Natural killer cell treated with Interleukin-12 subunit alpha and Interleukin-12 subunit beta and Interleukin-15 and Interleukin-18, amount 100 ng/mL, for 72 hours (primary cell): Measurements from ENCODE around the gene CSNK1D. TPM values are rescaled to one million over a fixed set of nuclear protein-coding genes. Genes with fewer than 3 reads are reported as not detected.

ENCODE experiments used
- ATAC-seq, 2 donors: fragments of 150-1000 bp; cut with Tn5 transposase in 1 of 2; sonication (Bioruptor Pico), chemical (Tn5 transposase) in 1 of 2; 2 replicates each; pipeline ENCODE4 v1.10.0; 2021
- DNase-seq: peaks from one replicate; pipeline ENCODE4 v3.0.0; 2022; ENCODE audit warnings: low spot score
- H3K27ac Mint-ChIP-seq, 2 donors: 1 replicate in 1 of 2; 2 replicates in 1 of 2; pipeline ENCODE4 v1.8.0; 2022; ENCODE audit warnings: mixed read lengths in 2 of 2, mild to moderate bottlenecking in 1 of 2, moderate library complexity in 1 of 2
- H3K27me3 Mint-ChIP-seq, 2 donors: 1 replicate in 1 of 2; 2 replicates in 1 of 2; pipeline ENCODE4 v1.8.0; 2022; ENCODE audit warnings: mixed read lengths in 2 of 2
- H3K36me3 Mint-ChIP-seq: one replicate; pipeline ENCODE4 v1.8.0; 2022; ENCODE audit warnings: mixed read lengths
- H3K4me1 Mint-ChIP-seq, 2 donors: 1 replicate in 1 of 2; 2 replicates in 1 of 2; pipeline ENCODE4 v1.8.0; 2022; ENCODE audit warnings: low read depth in 2 of 2, mixed read lengths in 2 of 2, mild to moderate bottlenecking in 1 of 2
- H3K4me3 Mint-ChIP-seq: one replicate; pipeline ENCODE4 v1.8.0; 2022; ENCODE audit warnings: mixed read lengths
- H3K9me3 Mint-ChIP-seq: 2 replicates; pipeline ENCODE4 v1.8.0; 2022; ENCODE audit warnings: mixed read lengths
- total RNA-seq, 2 donors: library from RNA; stranded (reverse); gene quantifications; one replicate each; pipeline ENCODE4 v1.2.3, GENCODE V29; 2022

The CSNK1D gene
- total RNA-seq, 2 donors from 2014 or later, result 160 to 215 TPM

DNA sequence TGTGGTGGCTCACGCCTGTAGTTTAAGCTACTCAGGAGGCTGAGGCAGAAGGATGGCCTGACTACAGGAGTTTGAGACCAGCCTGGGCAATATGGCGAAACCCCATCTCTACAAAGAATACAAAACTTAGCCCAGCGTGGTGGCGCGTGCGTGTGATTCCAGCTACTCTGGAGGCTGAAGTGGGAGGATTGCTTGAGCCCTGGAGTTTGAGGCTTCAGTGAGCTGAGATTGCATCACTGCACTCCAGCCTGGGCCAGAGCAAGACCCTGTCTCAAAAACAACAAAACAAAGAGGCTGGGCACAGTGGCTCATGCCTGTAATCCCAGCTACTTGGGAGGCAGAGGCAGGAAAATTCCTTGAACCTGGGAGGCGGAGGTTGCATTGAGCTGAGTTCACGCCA, 7.0 kb upstream of the CSNK1D start:
- H3K27ac Mint-ChIP-seq, result peak overlapping the region in 1 of 2 donors; percentile 27

DNA sequence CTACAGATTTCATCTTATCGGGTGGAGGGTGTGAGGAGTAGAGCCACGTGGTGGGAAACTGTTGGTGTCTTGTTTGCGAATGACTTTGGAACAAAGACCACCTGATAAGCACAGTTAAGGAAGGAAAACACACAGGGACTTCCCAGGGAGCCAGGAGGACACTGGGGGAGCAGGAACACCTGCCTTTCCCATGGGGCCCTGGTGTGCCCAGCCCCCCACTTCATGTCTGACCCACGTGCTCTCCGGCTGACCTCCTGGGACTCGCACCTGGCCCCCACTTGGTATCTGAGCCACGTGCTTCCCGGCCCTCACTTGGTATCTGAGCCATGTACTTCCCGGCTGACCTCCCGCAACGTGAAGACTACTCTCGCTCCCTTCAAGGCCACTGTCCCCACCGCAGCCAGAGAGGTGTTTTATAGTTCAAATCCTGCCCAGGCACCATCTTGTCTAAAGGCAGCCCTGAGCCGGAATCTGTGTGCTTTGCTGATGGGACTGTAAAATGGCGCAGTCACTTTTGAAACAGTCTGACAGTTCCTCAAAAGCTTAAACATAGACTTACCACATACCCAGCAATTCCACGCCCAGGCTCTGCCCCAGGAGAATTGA, 5.4 kb upstream of the CSNK1D start:
- no peaks in the 10 kb centered on the region for H3K36me3 Mint-ChIP-seq
- no peak overlapping the region for H3K4me3 Mint-ChIP-seq
- peaks cover 22 to 31% of the 10 kb centered on the region in 2 donors for H3K4me1 Mint-ChIP-seq
- no peaks in the 10 kb centered on the region for H3K27me3 Mint-ChIP-seq
- no peaks in the 10 kb centered on the region for H3K9me3 Mint-ChIP-seq
- DNase-seq, result no peak
- H3K27ac Mint-ChIP-seq, result no peak overlapping the region
- ATAC-seq, result no peak

More for the DNA sequence above, 7.0 kb upstream of the CSNK1D start:
- H3K36me3 Mint-ChIP-seq, result no peaks in the 10 kb centered on the region
- H3K4me3 Mint-ChIP-seq, result peak overlapping the region; percentile 20
- H3K27me3 Mint-ChIP-seq, result no peaks in the 10 kb centered on the region
- H3K9me3 Mint-ChIP-seq, result no peaks in the 10 kb centered on the region
- H3K4me1 Mint-ChIP-seq, result peaks cover 19 to 28% of the 10 kb centered on the region in 2 donors
- no peak for DNase-seq
- no peak for ATAC-seq

DNA sequence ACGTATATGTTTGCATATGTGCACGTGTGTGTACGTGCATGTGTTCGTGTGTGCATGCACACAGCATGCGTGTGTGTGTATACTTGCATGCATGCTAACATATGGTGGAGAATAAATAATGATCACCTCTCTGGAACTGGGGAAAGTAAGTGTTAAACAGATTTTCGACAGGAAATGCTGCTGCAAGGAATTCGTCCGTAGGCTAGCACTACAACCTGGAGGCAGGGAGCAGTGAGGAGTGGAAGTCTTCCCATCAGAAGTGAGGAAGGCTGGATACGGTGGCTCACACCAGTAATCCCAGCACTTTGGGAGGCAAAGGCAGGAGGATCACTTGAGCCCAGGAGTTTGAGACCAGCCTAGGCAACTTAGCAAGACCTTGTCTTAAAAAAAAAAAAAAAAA, 4.8 kb upstream of the CSNK1D start:
- Mint-ChIP-seq H3K9me3 (no peaks in the 10 kb centered on the region), H3K27me3 (no peaks in the 10 kb centered on the region), H3K4me1 (peaks cover 16 to 26% of the 10 kb centered on the region in 2 donors), H3K27ac (no peak overlapping the region), H3K4me3 (no peak overlapping the region), H3K36me3 (no peaks in the 10 kb centered on the region)
- no peak for ATAC-seq
- DNase-seq, result no peak

DNA sequence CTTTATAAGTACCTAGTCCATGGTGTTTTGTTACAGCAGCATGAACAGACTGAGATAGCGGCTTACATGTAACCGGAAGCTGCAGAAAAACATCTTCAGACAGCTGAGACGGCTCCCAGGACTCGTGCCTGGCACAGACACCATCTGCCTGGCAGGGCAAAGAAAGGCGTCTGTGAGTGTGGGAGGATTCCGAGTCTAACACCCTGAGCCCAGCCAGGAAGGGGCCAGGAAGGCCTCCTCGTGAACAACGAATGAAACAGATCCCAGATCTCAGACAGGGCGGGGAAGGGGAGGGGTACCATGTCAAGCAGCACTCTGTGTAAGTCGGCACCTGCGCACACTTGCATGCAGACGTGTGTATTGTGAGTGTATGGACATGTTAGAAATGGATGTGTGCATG, 4.4 kb upstream of the CSNK1D start:
- no peak overlapping the region for H3K27ac Mint-ChIP-seq
- no peaks in the 10 kb centered on the region for H3K36me3 Mint-ChIP-seq
- DNase-seq (no peak), ATAC-seq (no peak)
- peaks cover 14 to 24% of the 10 kb centered on the region in 2 donors for H3K4me1 Mint-ChIP-seq
- no peaks in the 10 kb centered on the region for H3K27me3 Mint-ChIP-seq
- no peaks in the 10 kb centered on the region for H3K9me3 Mint-ChIP-seq
- H3K4me3 Mint-ChIP-seq, result no peak overlapping the region

DNA sequence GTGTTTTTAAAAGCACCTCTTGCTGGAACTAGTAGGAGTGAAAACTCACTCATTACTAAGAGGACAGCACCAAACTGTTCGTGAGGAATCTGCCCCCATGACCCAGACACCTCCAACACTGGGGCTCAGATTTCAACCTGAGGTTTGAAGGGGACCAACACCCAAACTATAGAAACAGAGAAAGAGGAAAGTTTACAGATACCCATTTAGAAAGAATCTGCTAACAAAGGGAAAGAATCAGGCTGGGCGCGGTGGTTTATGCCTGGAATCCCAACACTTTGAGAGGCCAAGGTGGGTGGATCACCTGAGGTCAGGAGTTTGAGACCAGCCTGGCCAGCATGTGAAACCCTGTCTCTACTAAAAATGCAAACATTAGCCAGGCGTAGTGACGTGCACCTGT, 3.4 kb upstream of the CSNK1D start:
- H3K27me3 Mint-ChIP-seq, result no peaks in the 10 kb centered on the region
- H3K36me3 Mint-ChIP-seq, result peaks cover 7% of the 10 kb centered on the region
- no peak for ATAC-seq
- no peak for DNase-seq
- no peak overlapping the region for H3K4me3 Mint-ChIP-seq
- H3K4me1 Mint-ChIP-seq, result peaks cover 19 to 29% of the 10 kb centered on the region in 2 donors
- H3K9me3 Mint-ChIP-seq, result no peaks in the 10 kb centered on the region
- no peak overlapping the region for H3K27ac Mint-ChIP-seq

DNA sequence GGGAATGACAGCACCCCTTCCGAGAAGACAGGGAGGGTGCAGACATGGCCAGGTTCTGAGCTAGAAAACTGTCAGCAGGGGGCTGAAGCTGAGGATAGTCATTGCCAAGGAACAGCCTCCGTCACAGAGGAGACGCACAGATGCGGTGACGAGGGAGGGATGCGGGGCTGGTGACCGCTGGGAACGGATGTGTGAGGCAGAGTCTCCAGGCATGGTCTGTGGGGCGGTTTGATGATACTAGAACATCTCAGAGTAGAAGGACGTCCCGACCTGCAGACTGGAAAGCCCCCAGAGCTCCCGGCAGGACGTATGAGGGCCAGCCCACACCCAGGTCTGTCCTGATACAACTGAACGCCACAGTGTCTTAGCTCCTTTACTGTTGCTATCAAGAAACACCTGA, 1.8 kb upstream of the CSNK1D start:
- Mint-ChIP-seq H3K4me1 (peaks cover 24 to 26% of the 10 kb centered on the region in 2 donors), H3K27ac (no peak overlapping the region)
- no peak for ATAC-seq

DNA sequence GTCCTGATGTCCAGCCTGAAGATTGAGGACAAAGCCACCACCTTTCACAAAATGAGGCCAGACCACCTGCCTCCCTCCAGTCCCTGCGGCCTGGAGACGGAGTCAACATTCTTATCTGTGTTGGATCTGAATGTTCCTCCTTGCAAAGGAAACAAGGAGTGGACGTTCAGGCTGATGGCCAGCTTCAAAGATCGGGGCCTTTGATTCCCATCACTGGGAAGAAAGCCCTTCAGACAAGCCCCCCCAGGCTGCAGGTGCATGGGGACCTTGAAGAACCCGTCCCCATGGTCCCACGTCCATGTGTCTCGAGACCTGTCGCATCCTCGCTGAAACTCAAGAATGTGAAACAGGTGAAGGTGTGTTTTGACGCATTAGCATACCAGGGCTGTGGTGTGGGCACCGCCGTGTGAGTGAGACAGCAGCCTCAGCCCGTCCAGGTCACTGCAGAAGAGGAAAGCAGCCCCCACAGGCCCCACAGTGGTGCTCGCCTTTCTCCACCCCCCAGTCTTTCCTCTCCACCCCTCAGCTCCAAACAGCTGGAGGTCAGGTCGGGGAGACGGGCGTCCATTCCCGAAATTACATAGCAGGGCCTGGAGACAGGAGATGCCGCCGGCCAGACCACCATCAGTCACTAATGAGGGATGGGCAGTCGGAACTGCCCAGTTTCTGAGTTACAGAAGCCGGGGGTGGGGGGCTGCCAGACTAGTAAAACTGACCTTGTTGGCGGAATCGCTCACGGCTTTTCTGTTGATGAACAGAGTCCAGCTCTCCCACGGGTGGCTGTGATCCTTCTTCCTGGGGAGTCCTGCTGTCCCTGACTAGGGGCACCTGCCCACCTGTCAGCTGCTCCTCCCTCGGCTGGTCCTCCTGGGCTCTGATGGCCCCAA, 877 bp upstream of the CSNK1D start:
- Mint-ChIP-seq H3K9me3 (no peaks in the 10 kb centered on the region), H3K36me3 (peaks cover 7% of the 10 kb centered on the region), H3K4me3 (peak overlapping the region; percentile 88), H3K27ac (peak overlapping the region; percentile 93 to 95), H3K27me3 (no peaks in the 10 kb centered on the region), H3K4me1 (peaks cover 33 to 35% of the 10 kb centered on the region in 2 donors)
- no peak for DNase-seq
- no peak for ATAC-seq

More for the DNA sequence above, 1.8 kb upstream of the CSNK1D start:
- no peak for DNase-seq
- H3K27me3 Mint-ChIP-seq, result no peaks in the 10 kb centered on the region
- H3K9me3 Mint-ChIP-seq, result no peaks in the 10 kb centered on the region
- H3K36me3 Mint-ChIP-seq, result peaks cover 7% of the 10 kb centered on the region
- H3K4me3 Mint-ChIP-seq, result no peak overlapping the region

DNA sequence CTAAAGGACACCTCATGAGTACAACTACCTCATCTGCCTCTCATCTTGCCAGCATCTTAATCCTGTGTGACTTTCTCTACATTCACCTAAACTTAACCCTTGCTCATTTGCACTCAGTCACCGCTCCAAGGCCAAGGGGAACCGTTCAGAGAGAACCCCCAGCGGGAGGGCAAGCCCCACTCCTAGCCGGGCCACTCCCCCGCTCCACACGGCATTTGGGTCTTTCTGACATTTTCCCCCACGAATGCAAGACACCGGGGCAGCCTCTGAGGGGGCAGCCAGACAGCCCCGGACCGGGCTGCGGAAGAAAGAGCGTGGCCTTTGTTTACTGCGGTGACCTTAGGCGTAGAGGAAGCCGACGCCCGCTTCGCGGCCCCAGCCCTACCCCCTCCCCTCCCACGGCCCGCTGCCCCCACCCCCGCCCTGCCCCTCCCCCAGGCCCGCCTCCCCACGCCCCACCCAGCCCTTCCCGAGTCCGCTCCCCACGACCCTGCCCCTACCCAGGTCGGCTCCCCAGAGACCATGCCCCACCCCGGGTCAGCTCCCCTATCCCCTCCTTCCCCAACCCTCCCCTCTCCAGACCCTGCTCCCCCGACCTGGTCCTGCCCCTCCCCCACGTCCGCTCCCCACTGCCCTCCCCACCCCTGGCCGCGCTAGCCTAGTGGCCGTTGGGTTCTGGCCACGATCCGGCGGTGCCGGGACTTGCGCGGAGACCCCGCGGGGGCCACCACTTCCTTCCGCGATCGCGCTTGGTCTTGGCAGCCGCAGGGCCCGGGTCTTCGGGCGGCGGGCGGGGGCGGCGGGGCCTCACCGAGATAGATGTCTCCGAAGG, 789 bp downstream of the CSNK1D start:
- Mint-ChIP-seq H3K4me3 (peak overlapping the region; percentile 98), H3K9me3 (no peaks in the 10 kb centered on the region), H3K27me3 (no peaks in the 10 kb centered on the region), H3K36me3 (peaks cover 7% of the 10 kb centered on the region), H3K4me1 (peaks cover 43 to 52% of the 10 kb centered on the region in 2 donors), H3K27ac (peak overlapping the region; percentile 93 to 95)
- no peak for DNase-seq
- peak; percentile 56 to 59 for ATAC-seq

DNA sequence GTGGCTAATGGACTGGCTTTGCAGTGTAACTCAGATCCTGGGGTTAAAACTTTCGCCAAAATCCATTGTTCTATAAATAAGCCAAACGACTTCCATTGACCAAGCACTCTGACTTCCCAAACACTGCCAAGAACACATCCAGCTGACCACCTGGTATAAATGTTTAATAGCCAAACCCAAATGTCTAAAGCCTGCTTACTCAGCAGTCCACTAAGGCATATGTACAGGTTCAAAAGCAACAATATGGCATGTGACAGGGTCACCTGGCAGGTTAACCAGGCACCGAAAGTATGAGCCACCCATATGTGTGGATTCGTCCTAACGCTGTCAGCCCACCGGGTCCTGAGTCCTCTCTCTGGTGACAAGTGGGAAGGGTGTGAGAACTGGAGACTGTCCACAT, 2.1 kb downstream of the CSNK1D start:
- H3K36me3 Mint-ChIP-seq, result peaks cover 9% of the 10 kb centered on the region

DNA sequence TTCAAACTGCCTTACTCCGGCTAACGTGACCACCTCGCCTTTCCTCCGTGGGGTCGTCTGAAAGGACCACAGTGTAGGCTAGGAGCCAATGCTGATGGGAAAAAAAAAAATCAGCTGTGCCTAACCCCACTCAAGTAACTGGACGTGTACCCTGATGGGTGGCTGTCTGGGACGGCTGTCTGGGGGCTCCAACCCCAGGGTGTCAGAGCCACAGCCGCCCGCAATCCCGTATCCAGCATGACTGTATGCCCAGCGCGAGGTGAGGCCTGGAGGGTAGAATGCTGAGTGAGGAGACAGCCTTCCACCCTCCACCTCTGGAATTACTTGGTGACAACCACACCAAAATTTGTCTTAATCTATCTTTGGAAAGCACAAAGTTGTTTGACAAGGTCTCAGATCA, 2.8 kb downstream of the CSNK1D start:
- Mint-ChIP-seq H3K27ac (peak overlapping the region; percentile 65 to 85), H3K4me1 (peaks cover 60 to 67% of the 10 kb centered on the region in 2 donors), H3K9me3 (no peaks in the 10 kb centered on the region), H3K36me3 (peaks cover 12% of the 10 kb centered on the region), H3K27me3 (no peaks in the 10 kb centered on the region), H3K4me3 (peak overlapping the region; percentile 98)
- DNase-seq, result no peak
- no peak for ATAC-seq

More for the DNA sequence above, 2.1 kb downstream of the CSNK1D start:
- H3K27me3 Mint-ChIP-seq, result no peaks in the 10 kb centered on the region
- peak overlapping the region in 1 of 2 donors; percentile 82 for H3K27ac Mint-ChIP-seq
- peaks cover 54 to 59% of the 10 kb centered on the region in 2 donors for H3K4me1 Mint-ChIP-seq
- ATAC-seq, result no peak
- peak overlapping the region; percentile 98 for H3K4me3 Mint-ChIP-seq
- no peaks in the 10 kb centered on the region for H3K9me3 Mint-ChIP-seq
- DNase-seq, result no peak

DNA sequence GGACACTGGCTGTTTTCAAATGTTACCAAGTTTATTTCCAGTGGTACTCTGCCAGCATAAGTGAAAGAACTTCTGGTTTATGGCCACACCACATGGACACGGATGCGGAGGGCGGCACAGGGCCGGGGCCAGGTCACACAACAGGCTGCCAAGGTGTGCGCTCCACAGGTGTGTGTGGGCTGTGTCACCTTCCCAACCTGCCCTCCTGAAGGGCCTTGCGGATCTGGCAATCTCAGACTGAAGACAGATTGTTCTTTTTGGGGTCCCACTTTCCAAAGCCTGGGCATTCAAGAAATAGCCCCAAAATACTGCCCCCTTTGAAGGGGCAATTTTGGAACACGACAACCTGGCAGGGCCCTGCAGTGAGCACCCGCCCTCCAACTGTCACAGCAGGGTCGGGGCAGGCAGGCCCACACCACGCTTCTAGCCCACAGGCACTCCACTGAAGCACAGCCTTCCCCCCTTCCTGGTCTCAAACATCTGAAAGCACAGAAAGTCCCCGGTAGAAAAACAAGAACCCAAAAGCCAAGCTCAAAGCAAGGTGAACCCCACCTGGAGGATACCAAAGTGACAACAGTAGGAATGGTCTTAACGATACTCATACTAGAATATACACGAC, 3.5 kb downstream of the CSNK1D start:
- Mint-ChIP-seq H3K27me3 (no peaks in the 10 kb centered on the region), H3K9me3 (no peaks in the 10 kb centered on the region), H3K4me1 (peaks cover 61 to 67% of the 10 kb centered on the region in 2 donors), H3K27ac (peak overlapping the region; percentile 65 to 85), H3K36me3 (peaks cover 12% of the 10 kb centered on the region), H3K4me3 (peak overlapping the region; percentile 98)
- ATAC-seq (no peak), DNase-seq (no peak)

DNA sequence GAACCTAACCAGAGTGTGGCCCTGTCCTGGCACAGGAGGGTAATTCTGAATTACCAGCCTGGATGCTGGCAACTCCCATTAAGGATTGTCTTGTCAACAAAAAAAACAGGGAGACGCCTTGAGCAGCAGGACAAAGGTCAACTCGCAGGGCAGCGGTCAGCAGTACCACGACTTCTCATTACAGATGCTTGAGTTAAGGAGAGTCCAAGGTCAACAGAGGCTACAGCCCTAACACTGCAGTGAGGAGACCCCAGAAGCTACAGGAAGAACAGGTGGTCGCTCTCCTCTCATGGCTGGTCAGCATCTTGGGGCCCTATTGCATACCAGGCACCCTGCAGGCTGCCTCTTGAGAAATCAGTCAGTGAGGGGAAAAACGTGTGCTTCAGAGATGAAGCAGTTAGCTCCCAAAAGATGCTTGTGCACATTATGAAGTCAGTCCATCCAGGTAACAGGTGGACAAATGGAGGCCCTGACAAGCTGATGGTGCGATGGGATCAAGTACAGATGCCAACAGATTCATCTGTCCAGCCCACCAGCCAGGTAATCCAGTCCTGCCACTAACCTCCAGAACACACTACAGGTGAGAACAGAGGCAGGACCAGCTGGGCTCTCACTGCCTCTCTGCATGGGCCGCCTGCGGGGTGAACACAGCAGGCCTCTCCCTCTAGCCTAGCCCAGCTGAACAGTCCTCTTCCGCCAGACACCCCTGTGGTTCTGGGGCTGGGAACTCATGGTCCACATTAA, 4.2 kb downstream of the CSNK1D start:
- Mint-ChIP-seq H3K27ac (peak overlapping the region; percentile 65 to 85), H3K36me3 (peaks cover 12% of the 10 kb centered on the region), H3K9me3 (no peaks in the 10 kb centered on the region), H3K4me3 (peak overlapping the region; percentile 98), H3K27me3 (no peaks in the 10 kb centered on the region), H3K4me1 (peaks cover 61 to 64% of the 10 kb centered on the region in 2 donors)
- DNase-seq (no peak), ATAC-seq (no peak)
